Endodermal cell (in vitro differentiated cells): ENCODE data around the gene COA8. TPM values are rescaled to one million over a fixed set of nuclear protein-coding genes. Genes with fewer than 3 reads are reported as not detected.

ENCODE experiments used
- DNase-seq: peaks from one replicate; pipeline ENCODE4 v3.0.0-alpha.2; 2017
- H3K27ac ChIP-seq: 2 replicates; pipeline ENCODE4 v1.5.1; 2013; ENCODE audit warnings: mild to moderate bottlenecking, low read depth, low read length, moderate library complexity
- H3K27me3 ChIP-seq: 2 replicates; pipeline ENCODE4 v1.6.1; 2013; ENCODE audit warnings: mild to moderate bottlenecking, low read length, moderate library complexity; ENCODE audit not compliant: insufficient read depth, control insufficient read depth, poor library complexity, severe bottlenecking
- H3K36me3 ChIP-seq: 2 replicates; pipeline ENCODE4 v1.7.0; 2013; ENCODE audit warnings: mild to moderate bottlenecking, low read length, moderate library complexity; ENCODE audit not compliant: control insufficient read depth, insufficient read depth
- H3K4me1 ChIP-seq: one replicate; pipeline ENCODE4 v1.7.0; 2013; ENCODE audit warnings: low read length; ENCODE audit not compliant: control insufficient read depth, insufficient read depth
- H3K4me3 ChIP-seq: 2 replicates; pipeline ENCODE4 v1.5.1; 2013; ENCODE audit warnings: mild to moderate bottlenecking, low read length, moderate library complexity
- H3K9ac ChIP-seq: 2 replicates; pipeline ENCODE4 v1.6.1; 2013; ENCODE audit warnings: mild to moderate bottlenecking, low read length, moderate library complexity; ENCODE audit not compliant: poor library complexity, severe bottlenecking; ENCODE audit errors: extremely low read depth
- H3K9me3 ChIP-seq: 2 replicates; pipeline ENCODE4 v1.6.1; 2013; ENCODE audit warnings: mild to moderate bottlenecking, low read length, moderate library complexity; ENCODE audit not compliant: control insufficient read depth
- H3K27ac Mint-ChIP-seq: 2 replicates; pipeline ENCODE4 v1.8.0; 2020; ENCODE audit warnings: mixed read lengths
- H3K27me3 Mint-ChIP-seq: 2 replicates; pipeline ENCODE4 v1.8.0; 2021; ENCODE audit warnings: mild to moderate bottlenecking, mixed read lengths; ENCODE audit not compliant: insufficient read depth
- H3K36me3 Mint-ChIP-seq: 2 replicates; pipeline ENCODE4 v1.8.0; 2020; ENCODE audit warnings: low read depth, mixed read lengths
- H3K4me1 Mint-ChIP-seq: 2 replicates; pipeline ENCODE4 v1.8.0; 2020; ENCODE audit warnings: mixed read lengths
- H3K4me3 Mint-ChIP-seq: 2 replicates; pipeline ENCODE4 v1.8.0; 2020; ENCODE audit warnings: mild to moderate bottlenecking, moderate library complexity, mixed read lengths
- H3K9me3 Mint-ChIP-seq: 2 replicates; pipeline ENCODE4 v1.8.0; 2020; ENCODE audit warnings: mild to moderate bottlenecking, mixed read lengths
- CTCF ChIP-seq: fragments of 200-600 bp; sonication (generic); conservative IDR thresholded peaks from 2 replicates; pipeline ENCODE4 v1.5.0; 2021; ENCODE audit warnings: antibody characterized with exemption, mild to moderate bottlenecking
- WGBS, 2 experiments: methylation state at CpG; one replicate each; pipeline versions ENCODE4 v1.1.5 to v1.1.7; 2013; ENCODE audit warnings: missing lambda C conversion rate in 2 of 2, mixed read lengths in 1 of 2; ENCODE audit not compliant: insufficient coverage in 1 of 2, insufficient read length in 1 of 2; 5-methylcytosine and 5-hydroxymethylcytosine counted together
- total RNA-seq, 2 donors: library from RNA; stranded (reverse); fragmentation: NEBNext Ultra II Directional in 1 of 2; extraction: Animal tissue kit (Norgen Biotek cat#: 25700) in 1 of 2; gene quantifications; 2 replicates in 1 of 2; 3 replicates in 1 of 2; pipeline ENCODE4 v1.2.1, GENCODE V29; 2021

The COA8 gene
- total RNA-seq, 2 donors from 2014 or later = 30.1 to 39.8 TPM

DNA sequence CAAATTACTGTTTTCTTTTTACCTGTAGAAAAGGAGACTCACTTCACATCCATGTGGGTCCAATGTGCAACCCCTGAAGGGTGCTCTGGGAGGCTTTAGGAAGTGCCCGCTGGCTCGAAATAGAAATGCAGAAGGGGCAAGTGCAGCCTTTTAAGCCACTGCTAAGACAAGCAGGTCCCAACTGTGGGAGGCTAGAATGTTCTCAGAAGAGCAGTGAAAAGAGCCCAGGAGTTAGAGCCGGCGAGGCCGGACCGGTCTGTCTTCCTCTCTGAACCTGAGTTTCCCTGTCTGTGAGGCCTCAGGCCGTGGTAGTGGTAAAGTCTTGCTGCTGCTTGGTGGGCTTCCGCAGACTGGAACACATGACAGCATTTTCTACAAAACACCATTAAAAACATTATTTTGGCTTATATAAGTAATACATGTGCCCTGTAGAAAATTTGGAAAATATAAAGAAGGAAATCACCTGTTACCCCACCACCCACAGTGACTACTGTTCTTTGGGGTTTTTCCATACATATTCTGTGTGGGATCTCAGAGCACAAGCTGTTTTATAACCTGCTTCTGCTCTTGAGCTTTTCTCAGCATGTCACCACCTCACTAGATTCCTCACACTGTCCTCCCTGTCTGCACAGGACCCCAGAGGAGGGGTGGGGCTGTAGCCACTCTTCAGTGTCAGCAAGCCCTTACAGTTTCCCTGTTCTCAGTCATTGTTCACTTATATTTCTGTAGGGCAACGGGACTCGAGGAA, 46.2 kb upstream of the COA8 start:
- H3K9ac ChIP-seq = no peak overlapping the region
- no peaks in the 10 kb centered on the region for H3K9me3 Mint-ChIP-seq
- H3K27ac Mint-ChIP-seq = peak overlapping the region; percentile 44
- peaks cover 11% of the 10 kb centered on the region for H3K4me1 ChIP-seq
- H3K36me3 Mint-ChIP-seq = peaks cover 22% of the 10 kb centered on the region
- H3K36me3 ChIP-seq = peaks cover 19% of the 10 kb centered on the region
- no peak overlapping the region for H3K4me3 ChIP-seq
- no peaks in the 10 kb centered on the region for H3K9me3 ChIP-seq
- peak overlapping the region; percentile 87 for H3K27ac ChIP-seq
- WGBS, 2 experiments = 70 to 90% methylated on average over 4 to 10 of the region's 10 CpGs
- H3K27me3 Mint-ChIP-seq = no peaks in the 10 kb centered on the region
- peaks cover 8% of the 10 kb centered on the region for H3K4me1 Mint-ChIP-seq
- no peaks in the 10 kb centered on the region for H3K27me3 ChIP-seq
- H3K4me3 Mint-ChIP-seq = no peak overlapping the region
- DNase-seq = peak; percentile 38
- no peak for TF ChIP-seq CTCF

DNA sequence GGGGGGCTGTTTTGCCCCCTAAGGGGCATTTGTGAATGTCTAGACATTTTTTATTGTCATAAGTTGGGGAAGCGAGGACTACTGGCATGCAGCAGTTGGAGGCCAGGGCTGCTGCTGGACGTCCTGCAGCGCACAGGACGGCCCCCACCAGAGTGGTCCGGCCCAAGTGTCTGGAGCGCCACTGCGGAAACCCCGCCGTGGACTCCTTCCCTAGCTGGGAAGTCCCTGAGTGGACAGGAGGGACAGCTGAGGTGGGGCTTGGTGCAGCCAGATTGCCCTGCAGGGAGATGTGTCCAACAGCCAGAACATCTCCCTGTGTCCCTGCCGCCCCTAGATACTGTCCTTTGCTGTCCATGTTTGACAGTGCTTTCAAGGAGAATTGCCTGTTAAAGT, 45.6 kb upstream of the COA8 start:
- H3K36me3 ChIP-seq = peaks cover 19% of the 10 kb centered on the region
- no peaks in the 10 kb centered on the region for H3K27me3 ChIP-seq
- H3K4me3 ChIP-seq = no peak overlapping the region
- Mint-ChIP-seq H3K27ac (peak overlapping the region; percentile 44), H3K36me3 (peaks cover 21% of the 10 kb centered on the region), H3K4me1 (peaks cover 8% of the 10 kb centered on the region), H3K9me3 (no peaks in the 10 kb centered on the region), H3K27me3 (no peaks in the 10 kb centered on the region), H3K4me3 (no peak overlapping the region)
- peaks cover 11% of the 10 kb centered on the region for H3K4me1 ChIP-seq
- no peaks in the 10 kb centered on the region for H3K9me3 ChIP-seq
- 87 to 95% methylated on average over 10 of the region's 10 CpGs for WGBS, 2 experiments
- TF ChIP-seq CTCF = no peak
- no peak overlapping the region for H3K9ac ChIP-seq
- no peak for DNase-seq
- peak overlapping the region; percentile 87 for H3K27ac ChIP-seq

DNA sequence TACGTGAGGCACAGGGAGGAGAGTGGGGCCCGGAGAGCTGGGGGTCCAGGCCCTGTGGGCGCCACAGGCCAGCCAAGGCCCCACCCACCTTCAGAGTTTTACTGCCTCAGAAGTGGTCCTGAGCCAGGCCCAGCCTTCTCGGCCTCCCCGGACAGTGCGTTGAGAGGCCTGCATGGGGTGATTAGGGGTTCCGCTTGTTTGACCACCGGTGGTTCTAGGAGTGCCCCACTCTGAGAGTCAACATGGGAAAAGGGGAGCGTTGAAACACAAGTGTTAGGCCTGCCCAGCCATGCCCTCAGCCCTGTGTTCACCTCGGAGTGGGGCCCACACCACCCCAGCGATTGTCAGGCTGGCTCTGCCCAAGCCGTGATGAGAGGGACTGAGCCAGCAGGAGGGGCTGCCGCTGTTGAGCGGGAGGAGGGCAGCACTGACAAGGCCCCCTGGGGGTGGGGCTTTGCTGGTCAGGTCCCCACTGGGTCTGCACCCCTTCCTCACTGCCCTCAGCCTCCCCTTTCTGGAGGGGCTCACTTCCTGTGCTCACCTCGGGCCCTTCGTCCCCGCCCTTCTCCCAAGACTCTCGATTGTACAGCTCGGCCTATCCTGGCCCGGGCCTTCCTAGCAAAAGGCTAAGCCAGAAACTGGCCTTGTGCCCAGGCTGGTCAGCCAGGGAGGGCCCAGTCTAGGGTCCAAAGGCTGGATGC, 44.9 kb upstream of the COA8 start:
- no peak for TF ChIP-seq CTCF
- Histone ChIP-seq H3K27ac (peak overlapping the region; percentile 87), H3K27me3 (no peaks in the 10 kb centered on the region), H3K9me3 (no peaks in the 10 kb centered on the region), H3K36me3 (peaks cover 19% of the 10 kb centered on the region), H3K4me1 (peaks cover 11% of the 10 kb centered on the region), H3K9ac (no peak overlapping the region), H3K4me3 (no peak overlapping the region)
- DNase-seq = no peak
- Mint-ChIP-seq H3K27ac (no peak overlapping the region), H3K27me3 (no peaks in the 10 kb centered on the region), H3K4me3 (no peak overlapping the region), H3K4me1 (peaks cover 8% of the 10 kb centered on the region), H3K9me3 (no peaks in the 10 kb centered on the region), H3K36me3 (peaks cover 17% of the 10 kb centered on the region)
- 83 to 91% methylated on average over 10 to 20 of the region's 20 CpGs for WGBS, 2 experiments
